KOPT-K1 (cell line): ENCODE measurements around the gene FUNDC2.

Experiments
- H3K27ac ChIP-seq: fragments of 200-600 bp; sonication (generic); 2 replicates; pipeline ENCODE4 v1.5.1; 2016; ENCODE audit warnings: antibody characterized with exemption, mild to moderate bottlenecking, low read depth, low read length; ENCODE audit not compliant: poor library complexity, severe bottlenecking
- H3K36me3 ChIP-seq: fragments of 200-600 bp; sonication (generic); 2 replicates; pipeline ENCODE4 v1.5.1; 2017; ENCODE audit warnings: antibody characterized with exemption, mild to moderate bottlenecking, low read length, moderate library complexity; ENCODE audit not compliant: insufficient read depth
- H3K9me3 ChIP-seq: fragments of 200-600 bp; sonication (generic); 2 replicates; pipeline ENCODE4 v1.5.1; 2017; ENCODE audit warnings: antibody characterized with exemption, low read length, mild to moderate bottlenecking; ENCODE audit not compliant: insufficient read depth, poor library complexity, severe bottlenecking

Gene FUNDC2

DNA sequence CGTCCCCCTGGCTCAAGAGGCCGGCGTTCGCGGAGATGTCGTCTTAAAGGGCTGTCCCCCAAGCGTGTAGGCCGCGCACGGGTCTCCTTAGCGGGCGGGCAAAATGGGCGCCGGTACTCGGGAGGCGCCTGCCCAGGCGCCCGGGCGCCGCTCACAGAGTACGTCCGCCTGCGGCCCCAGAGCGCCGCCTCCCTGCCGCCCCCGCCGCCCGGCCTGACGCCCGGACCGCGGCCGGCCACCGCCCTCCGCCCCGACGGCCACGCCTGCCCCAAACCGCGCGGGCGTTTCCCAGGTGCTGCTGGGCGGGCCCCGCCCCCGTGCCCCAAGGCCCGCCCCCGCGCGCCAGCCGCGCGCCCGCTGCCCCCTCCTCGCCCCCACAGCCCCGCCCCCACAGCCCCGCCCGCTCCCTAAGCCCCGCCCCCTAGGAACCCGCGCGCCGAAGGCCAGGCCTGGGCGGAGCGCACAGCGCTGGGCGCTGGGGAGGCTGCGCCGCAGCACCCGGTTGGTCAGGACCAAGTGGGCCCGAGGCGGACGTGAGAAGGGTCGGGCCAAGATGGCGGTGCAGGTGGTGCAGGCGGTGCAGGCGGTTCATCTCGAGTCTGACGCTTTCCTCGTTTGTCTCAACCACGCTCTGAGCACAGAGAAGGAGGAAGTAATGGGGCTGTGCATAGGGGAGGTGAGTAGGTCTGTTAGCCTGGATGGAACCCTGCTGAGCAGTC, 44.5 kb downstream of the FUNDC2 start, which contains the start of the genes BRCC3, CMC4 and MTCP1:
Gene BRCC3, plus strand, starts transcription at position 534 of the 719 bp plus-strand sequence. Its CDS starts 20 bp downstream, at position 554.
Gene CMC4, minus strand, starts transcription at position 162 of the 719 bp plus-strand sequence. CDS start 7,113 bp downstream, outside the sequence.
Gene MTCP1, minus strand, starts transcription at position 162 of the 719 bp plus-strand sequence. CDS start 5,126 bp downstream, outside the sequence.
- Histone ChIP-seq H3K9me3 (no peaks in the 10 kb centered on the region), H3K27ac (peak within 1 kb of the TSS; percentile 87), H3K36me3 (peaks cover 31% of the 10 kb centered on the region)

DNA sequence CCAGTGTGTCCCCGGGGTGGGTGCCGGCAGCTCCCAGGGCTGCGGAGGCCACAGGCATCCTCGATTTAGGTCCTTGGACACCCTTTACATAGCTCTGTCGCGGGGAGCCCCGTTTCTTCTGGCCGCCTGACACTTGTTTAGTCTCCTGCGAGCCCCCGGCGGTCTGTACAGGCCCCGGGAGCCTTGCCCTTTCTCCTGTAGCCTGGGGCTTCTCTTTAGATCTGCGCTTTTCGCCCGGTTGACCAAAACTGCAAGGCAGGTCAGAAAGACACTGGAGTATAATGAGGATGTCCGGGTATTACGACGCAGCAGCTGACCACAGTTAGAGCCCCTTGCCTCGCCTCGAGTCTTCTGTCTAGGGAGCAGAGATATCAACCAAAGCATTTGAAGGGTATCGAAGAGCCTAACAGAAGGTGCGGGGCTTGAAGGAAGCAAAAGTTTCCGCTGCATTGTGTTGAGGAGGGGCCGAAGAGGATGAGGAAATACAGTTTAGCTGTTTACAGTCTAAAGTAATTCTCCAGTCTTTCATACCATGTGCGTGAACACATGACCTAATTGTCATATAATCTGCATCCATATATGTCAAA, 45.1 kb downstream of the FUNDC2 start:
- peak overlapping the region; percentile 87 for H3K27ac ChIP-seq
- no peaks in the 10 kb centered on the region for H3K9me3 ChIP-seq
- peaks cover 38% of the 10 kb centered on the region for H3K36me3 ChIP-seq

DNA sequence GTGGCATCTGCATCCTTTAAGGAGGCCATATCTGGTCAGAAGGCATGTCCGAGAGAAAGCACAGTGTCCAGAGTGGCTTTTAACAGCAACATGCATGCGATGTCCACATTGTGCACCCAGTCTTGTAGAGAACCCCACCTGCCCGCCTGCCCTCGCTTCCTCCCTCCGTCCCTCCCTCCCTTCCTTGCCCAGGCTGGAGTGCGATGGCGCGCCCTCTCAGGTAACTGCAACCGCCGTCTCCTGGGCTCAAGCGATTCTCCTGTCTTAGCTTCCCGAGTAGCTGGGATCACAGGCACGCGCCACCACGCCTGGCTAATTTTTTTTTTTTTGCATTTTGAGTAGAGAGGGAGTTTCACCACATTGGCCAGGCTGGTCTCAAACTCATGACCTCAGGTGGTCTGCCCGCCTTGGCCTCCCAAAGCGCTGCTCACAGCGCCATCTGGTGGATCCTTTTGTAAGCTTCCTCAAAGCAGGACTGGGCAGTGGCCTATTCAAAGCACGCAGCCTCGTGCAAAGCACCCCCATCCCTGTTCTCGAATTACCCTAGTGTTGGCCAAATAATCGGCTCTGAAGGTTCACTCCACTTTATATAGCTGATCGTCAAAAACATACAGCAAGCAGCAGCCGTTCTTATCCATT, 59.7 kb downstream of the FUNDC2 start:
- Histone ChIP-seq H3K27ac (no peak overlapping the region), H3K9me3 (no peaks in the 10 kb centered on the region), H3K36me3 (peaks cover 64% of the 10 kb centered on the region)

DNA sequence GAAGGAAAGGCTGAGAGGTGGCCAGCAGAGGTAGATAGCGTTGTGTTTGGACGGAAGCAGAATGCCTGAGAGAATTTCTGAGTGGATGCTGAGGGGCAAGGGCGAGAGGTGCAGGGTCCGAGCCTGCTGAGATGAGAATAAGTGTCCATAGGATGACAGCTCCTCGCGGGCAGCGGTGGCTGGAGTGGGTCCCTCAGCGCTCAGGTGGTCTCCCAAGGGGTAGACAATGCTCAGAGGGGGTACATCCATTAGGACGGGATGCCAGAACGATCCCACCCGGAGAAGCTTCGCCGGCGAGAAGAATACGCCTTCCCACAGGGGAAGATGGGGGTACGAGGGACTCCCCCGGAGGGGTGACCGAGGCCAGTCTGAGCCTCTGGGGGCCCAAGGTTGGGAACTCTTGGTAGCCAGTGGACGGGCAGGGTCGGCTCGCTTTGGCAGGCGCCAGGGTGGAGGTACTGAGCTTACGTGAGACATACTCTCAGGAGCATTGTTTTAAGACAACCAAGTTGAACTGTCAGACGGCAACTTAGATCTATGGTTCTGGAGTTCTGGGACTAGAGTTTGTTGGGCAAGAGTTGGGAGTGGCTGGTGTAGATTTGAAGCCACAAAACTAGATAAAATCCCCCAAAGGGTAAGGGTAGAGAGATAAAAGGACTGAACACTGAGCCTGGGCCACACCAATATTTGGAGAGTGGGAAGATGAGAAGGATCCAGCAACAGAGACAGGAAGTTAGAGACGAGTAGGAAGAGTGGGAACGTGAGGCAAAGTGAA, 60.5 kb downstream of the FUNDC2 start:
- H3K27ac ChIP-seq: no peak overlapping the region
- peaks cover 62% of the 10 kb centered on the region for H3K36me3 ChIP-seq
- no peaks in the 10 kb centered on the region for H3K9me3 ChIP-seq

DNA sequence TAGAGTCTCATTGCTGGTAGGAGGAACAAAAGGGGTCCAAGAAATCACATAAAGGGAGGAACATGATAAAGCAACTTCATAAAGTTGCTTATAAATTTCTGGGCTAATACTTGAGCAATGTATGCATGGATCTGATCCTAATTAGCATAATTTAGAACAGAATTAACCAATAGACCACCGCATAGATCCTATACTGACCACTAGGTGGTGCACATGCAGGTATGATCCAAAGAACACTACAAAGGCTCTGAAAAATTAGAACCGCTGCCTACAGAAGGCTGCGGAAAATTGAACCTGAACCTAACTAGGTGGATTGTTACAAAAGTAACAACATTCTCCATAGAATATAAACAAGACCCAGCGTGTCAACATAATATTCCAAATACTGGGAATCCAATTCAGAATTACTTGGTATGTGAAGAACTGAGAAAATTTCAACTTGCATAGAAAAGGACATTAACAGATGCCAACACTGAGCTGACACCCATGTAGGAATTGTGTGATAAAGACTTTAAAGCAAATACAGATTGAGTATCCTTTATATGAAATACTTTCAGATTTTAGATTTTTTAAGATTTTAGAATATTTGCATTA, 67.9 kb downstream of the FUNDC2 start:
- no peak overlapping the region for H3K27ac ChIP-seq
- peaks cover 62% of the 10 kb centered on the region for H3K36me3 ChIP-seq
- no peaks in the 10 kb centered on the region for H3K9me3 ChIP-seq

DNA sequence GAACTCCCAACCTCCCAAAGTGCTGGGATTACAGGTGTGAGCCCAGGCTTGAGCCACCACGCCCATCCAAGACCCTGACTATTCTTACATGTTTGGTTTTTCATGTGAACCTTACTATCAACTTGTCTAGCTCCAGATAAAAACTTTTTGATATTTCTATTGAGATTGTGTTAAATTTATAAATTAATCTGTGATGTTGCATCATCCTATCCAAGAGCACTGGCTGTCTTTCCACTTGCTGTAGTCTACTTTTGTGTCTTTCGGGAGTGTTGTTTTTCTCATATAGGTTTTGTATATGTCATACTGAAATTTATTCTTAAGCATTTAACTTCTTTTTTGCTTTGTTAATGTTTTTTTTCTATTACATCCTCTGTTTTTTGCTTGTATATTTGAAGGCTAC, 79.3 kb downstream of the FUNDC2 start:
- H3K27ac ChIP-seq: no peak overlapping the region
- peaks cover 44% of the 10 kb centered on the region for H3K36me3 ChIP-seq
- H3K9me3 ChIP-seq: no peaks in the 10 kb centered on the region

DNA sequence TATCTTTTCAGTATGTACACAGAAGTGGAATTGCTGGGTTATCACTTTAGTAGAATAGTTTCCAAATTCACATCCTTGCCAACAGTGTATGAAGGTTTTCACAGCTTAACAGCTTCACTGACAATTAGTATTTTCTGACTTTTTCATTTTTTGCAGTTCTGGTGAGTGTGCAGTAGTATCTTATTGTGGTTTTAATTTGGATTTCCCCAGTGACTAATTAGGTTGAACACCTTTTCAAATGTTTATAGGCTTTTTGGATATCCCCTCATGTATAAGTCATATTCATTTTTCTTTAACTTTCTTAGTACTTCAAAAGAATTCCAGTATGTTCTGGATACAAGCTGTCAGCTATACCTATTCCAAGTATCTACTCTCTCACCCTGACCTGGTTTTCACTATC, 81.8 kb downstream of the FUNDC2 start:
- no peak overlapping the region for H3K27ac ChIP-seq
- H3K36me3 ChIP-seq: peaks cover 36% of the 10 kb centered on the region

More for the DNA sequence above, 81.8 kb downstream of the FUNDC2 start:
- H3K9me3 ChIP-seq: peaks cover 5% of the 10 kb centered on the region
